GM18867 (cell line): ENCODE data around the gene SMG6.

Experiments
- ATAC-seq: cut with Tn5 transposase; IDR thresholded peaks from one replicate; pipeline ENCODE4 v1.9.1; 2021; ENCODE audit warnings: mild to moderate bottlenecking, moderate library complexity; ENCODE audit not compliant: unreplicated experiment

SMG6 gene

DNA sequence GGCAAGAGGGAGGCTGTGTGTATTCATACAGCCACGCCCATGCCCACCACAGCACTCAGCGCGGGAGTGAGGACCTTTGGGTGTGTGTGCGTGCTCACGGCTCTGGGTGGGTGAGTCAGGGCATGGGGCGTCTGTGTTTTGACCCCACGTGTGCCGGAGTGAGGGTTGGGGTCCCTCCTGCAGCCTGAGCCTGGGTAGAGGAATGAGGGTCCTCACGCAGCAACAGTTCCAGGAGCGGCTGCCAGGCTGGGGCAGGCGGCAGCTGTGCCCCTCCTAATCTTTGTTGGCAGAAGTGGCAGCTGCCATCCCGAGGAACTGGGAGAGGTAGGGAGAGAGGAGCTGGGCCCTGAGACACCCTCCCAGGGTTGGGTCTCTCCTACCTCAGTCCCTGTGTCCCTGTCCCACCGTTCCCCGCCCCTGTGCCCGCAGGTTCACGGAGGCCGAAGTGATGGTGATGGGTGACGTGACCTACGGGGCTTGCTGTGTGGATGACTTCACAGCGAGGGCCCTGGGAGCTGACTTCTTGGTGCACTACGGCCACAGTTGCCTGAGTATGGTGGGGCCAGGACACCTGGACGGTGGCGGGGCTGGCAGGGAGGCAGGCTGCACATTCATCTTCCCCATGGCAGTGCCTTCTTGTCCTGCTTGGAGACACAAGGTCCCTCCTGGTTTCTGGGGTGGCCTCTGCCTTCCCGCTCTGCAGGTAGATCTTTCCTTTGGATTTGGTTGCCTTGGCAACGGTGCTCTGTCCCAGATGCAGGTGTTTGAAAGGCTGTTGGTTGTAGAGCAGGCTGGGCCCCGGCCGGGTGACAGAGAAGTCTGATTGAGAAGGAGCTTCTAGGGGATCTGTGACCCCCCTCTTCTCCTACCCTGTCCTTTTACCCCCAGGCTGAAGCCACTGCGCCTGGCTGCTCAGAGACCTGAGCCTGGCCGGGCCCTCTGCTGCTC lies 267.8 kb downstream of the SMG6 start:
- no peak for ATAC-seq

DNA sequence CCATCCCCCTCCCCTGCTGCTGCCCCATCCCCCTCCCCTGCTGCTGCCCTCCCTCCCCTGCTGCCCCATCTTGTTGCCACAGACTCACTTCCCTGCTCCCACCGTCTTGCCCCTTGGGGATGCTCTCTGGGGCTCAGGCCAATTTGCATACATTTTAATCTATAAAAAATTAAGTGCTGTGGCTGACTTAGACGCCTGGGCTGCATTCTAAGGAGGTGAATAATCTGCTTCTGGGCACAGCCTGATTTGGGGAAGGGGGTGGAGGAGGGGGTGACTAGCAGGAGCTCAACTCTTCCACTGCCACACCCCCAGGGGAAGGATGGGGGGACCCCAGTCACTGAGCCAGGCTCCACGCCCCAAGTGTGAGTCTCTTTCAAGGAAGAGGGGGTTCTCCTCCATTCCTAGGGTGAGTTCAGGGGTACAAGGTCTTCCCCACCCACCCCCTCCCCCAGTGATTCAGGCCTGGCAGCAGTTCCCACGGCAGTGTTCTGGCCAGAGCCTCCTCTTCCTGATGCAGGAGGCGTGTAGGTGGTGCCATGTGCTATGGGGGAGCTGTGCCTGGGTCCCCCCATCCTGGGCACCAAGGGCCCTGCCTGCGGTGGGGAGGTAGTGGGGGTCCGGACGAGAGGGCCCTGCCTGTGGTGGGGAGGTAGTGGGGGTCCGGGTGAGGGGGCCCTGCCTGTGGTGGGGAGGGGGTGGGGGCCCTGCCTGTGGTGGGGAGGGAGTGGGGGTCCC lies 268.6 kb downstream of the SMG6 start:
- ATAC-seq = no peak

DNA sequence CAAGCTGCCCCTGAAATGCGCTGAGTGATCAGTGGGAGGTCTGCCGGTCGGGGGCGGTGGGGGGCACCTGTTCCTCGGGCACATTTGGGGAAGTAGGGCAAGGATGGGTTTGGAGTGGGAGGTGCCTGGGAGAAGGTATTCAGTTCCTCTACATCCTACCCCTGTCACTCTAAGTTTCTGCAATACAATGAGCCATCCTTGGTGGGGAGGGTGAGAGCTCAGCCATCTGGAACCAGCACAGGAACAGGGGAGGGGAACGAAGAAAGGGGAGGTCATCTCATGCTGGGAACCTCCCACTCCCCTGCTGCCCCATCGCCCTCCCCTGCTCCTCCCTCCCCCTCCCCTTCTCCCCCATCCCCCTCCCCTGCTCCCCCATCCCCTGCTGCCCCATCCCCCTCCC lies 269.4 kb downstream of the SMG6 start:
- no peak for ATAC-seq

DNA sequence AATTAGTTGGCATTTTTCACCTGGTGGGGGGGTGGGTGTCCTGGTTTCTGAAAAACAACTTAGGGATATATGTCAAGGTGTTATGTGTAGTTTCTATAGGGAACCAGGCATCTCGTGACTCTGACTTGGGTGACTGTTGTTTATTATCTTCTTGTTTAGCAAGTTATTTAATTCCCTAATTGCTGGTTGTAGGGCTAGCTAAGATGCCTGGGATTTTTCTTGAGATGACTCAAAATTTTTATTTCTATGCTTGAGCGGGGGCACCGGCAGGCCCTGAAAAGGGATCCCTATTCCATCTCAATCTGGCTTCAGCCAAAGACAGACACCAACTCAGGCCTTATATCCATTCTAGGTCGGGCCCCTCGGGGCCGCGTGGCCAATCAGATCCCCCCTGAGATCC lies 270.4 kb downstream of the SMG6 start:
- ATAC-seq = no peak

DNA sequence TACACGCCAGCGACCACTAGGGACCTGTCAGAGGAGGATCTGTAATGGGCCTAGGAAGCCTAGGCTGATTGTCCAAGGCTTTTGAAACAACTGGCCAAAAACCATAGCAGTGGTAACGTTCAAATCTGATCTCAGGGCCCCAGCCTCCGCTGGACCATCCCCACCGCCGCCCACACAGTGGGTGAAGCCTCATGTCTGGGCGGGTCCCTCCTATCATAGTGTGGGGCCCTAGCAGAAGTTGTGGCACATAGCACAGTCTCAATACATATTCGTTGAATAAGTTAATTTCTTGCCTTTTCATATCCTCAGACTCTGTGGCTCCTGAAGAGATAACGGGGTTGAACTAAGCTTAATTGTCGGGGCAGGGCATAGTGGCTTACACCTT lies 272.8 kb downstream of the SMG6 start:
- ATAC-seq = no peak

DNA sequence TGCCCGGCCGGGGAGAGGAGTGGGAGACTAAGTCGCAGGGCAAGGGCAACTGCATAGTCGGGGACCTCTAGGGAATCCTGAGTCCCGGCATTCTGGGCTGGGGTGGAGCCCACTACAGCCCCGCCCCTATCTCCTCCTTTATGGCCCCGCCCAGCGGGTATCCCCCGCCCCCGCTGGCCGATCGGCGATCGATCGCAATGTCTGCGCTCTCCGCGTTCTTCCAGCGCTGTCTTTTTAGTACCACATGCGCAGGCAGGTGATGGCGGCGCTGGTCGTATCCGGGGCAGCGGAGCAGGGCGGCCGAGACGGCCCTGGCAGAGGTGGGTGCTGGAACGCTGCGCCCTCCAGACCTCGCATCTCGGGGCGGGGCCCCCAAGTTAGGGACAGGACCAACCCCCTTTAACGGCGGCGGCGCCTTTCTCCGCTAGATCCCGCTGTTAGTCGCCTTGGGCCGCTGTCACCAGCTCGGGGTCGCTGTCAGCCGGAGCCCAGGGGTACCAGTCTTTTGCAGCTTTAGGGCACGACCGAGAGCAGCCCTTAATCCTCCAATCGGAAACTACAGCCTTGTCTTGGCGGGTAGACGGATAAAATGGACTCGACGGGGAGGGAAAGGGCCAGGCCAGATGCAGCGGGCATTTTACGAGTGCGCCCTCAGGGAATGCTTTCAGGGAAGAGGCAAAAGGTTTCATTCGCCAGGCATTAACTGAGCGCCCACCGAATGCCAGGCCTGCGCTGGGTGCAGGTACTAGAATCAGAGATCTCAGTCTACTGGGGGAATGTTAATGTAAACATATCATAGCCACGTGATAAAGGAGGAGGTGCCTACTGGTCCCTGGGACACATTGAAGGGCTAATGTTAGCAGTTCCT lies 273.4 kb downstream of the SMG6 start, which contains the start of gene DPH1:
Gene DPH1, plus strand, starts transcription at position 243 of the 868 bp plus-strand sequence. Its CDS starts 17 bp downstream, at position 260.
- ATAC-seq = peak; percentile 79

DNA sequence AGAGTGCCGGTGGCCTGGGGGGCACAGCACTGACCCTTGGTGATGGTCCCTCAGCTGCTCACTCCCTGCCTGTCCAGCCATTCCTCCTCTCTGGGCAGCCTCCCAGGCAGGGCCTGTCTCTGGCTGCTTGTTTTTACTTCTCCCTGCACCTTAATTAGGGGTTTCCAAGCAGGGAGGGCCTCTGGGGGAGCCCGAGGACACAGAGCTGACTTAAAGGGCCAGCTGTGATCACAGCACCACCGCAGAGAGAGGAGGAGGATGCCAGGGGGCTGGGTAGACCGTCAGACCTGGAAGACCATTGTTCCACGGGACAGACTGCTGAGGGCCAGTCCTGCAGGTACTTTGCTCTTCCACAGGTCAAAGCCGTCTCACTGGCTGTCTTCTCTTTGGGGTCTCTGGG lies 274.8 kb downstream of the SMG6 start:
- ATAC-seq = no peak

DNA sequence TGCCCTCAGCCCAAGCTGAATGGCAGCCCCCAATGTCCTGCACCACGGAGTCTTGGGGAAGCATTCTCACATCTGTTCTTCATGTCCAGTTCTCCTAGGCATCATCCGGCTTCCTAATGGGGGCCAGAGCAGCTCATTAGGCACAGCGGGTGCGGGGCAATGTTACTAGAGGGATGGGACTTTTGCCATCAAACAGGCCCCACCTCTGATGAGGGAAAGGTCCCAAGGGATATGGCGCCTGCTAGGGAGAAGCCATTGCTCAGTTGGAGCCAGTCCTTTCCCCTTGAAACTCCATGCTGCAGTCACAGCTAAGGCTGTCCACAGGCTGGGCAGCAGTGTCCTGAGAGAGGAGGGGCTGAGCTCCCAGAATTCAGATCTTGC lies 275.4 kb downstream of the SMG6 start:
- ATAC-seq = no peak

DNA sequence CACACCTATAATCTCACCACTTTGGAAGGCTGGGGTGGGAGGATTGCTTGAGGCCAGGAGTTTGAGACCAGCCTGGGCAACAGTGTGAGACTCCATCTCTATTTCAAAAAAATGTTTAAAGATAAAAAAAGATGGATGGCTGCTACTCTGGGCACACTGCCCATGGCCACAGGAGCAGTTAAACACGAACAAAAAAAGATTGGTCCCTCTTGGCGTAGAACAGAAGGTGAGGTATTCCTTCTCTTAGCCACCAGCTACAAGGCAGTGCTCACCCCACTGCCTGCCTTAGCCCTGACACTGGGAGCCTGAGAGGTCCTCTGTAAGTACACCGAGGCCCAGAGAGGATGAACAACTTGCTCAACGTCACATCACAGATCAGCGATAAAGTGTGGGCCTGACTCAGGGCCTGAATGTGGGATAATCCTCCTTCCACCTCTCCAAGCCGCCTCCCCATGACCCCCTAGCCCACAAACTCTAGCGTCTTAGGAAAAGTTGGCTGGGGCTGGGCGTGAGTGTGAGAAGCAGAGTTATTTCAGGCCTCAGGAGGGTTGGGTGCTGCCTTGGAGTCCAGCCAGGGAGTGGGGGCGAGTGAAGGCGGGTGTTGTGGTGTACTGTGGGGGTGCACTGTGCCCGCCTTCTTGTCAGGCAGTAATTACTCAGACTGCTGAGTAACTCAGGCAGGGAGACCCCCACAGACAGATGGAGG lies 275.9 kb downstream of the SMG6 start:
- ATAC-seq = no peak

DNA sequence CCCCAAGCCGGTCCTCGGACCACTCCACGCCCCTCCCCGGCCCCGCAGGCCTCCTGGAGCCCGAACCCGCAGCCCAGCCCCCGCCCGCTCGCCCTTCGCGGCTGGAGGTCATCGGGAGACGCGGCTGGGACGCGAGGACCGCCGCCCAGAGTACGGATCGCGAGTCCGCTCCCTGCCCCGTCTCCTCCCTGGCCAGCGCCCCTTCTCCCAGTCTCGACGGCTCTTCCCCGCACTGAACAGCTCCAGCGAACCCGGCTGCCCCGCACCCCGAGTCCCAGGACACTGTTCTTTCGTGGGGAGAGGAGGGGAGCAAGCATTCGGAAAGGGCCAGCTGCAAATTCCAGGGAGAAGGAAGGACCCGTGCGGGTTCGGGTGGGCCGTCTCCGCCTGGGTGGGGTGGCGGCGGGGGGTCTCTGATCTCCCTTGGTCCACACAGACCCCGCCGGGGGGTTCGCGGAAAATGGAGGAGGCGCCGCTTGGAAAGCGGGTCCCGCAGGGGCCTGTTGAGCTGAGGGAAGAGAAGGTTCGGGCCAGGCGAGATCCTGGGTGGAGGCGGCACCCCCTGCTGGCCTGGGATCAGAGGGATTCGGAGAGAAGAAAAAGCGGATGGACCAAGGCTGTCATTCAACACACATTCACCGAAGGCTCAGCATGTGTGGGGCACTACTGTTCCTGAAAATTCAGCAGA lies 277.8 kb downstream of the SMG6 start:
- no peak for ATAC-seq

DNA sequence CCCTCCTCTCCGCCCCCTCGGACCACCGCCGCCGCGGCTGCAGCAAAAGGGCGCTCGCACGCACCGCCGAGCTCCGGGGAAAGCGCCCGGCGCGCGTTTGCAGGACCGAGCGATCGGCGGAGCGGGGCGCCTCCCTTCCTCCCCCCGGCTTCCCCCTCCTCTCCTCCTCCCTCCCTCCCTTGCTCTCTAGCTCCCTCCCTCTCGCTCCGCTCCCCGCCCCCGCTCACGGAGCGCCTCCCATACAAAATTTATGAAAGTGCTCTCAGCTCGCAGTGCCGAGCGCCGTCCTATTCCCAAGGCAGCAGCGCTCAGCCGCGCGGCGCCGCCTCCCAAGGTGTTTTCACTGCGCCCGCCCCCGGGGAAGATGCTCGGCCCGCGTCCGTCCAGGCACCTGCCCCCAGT lies 278.4 kb downstream of the SMG6 start, which contains the start of gene RTN4RL1:
Gene RTN4RL1, minus strand, starts transcription at position 115 of the 402 bp plus-strand sequence. CDS start 469 bp downstream, outside the sequence.
- no peak for ATAC-seq

DNA sequence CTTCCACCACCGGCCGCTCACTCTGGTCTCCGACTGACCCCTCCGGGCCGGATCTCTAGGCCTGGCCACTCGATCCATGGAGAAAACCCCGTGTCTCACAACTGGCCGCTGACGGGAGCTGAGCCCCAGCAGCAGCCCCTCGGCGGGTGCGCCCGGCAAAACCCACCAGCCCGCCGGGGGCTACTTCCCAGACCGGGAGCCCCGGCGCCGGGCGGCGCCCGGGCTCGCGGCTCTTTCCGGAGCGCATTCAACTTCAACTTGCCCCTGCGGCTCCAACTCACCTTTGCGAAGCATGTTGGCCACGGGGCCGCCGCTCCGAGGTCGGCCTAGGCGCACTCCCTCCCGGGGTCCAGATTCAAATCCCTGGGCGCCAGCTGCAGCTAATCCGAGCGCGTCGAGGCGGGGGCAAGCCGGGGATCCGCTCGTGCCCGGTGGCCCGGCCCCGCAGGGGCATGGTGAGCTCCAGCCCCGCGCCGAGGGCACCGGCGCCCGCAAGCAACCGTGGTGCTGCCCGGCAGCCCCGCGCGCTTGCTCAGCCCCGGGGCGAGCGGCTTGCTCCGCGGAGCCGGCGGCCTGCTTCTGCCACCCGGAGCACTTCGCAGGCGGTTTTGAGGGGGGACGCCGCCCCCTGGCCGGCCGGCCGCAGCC lies 278.9 kb downstream of the SMG6 start:
- ATAC-seq = no peak

DNA sequence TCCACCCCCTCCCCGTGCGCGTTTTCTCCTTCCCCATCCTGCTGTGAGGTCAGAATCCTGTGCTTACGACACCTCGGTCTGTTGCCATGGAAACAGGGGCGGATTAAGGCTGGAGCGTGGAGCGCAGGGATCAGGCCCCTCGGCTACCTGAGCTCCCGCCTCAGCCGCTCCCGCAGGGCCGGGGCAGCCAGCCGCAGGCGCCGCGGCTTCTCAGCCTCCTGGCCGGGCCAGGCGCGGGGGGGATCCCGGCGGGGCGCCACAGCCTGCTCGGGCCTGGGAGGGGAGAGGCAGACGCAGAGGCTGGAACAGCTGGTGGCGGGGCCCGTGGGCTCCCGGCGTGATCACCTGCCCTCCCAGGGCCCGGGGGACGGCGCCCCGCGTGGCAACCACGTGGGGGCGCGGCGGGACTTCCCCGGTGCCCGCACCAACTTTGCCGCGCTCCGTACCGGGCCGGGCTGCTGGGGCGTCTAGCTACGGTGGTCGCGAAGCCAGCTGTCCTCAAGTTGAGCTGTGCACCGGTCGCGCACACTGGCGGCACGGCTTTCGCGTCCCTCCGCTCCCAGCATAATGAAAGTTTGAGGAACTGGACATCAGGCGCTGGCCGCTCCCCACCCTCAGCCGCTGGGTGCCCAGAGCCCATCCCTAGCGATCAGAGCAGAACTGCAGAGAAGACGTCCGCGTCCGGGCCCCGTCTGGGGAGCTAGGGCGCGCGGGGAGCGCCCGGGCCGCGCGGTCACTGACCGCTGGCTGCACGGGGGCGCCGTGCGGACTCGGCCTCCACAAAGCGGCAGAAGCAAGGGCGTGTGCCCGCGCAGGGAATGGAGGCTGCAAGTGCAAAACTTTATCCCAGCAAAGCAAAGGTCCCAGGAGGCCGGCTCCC lies 279.7 kb downstream of the SMG6 start:
- no peak for ATAC-seq

DNA sequence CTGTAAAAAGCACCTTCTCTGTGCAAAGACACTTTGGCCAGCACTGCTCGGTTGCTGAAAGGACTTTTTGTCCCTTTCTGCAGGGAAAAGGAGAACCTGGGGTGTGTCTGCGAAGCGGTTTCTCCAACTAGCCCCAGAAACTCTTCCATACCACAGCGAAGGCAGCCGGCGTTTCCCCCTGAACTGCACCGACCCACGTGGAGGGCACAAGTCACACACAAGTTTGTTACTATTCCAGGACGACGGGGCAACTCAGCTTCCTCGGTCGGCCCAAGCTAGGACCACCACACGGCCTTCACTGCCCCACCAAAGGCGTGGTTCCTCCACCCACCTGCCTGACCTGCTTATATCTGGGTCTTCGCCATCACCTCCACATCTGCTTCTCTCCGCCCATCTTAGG lies 280.3 kb downstream of the SMG6 start:
- ATAC-seq = no peak

DNA sequence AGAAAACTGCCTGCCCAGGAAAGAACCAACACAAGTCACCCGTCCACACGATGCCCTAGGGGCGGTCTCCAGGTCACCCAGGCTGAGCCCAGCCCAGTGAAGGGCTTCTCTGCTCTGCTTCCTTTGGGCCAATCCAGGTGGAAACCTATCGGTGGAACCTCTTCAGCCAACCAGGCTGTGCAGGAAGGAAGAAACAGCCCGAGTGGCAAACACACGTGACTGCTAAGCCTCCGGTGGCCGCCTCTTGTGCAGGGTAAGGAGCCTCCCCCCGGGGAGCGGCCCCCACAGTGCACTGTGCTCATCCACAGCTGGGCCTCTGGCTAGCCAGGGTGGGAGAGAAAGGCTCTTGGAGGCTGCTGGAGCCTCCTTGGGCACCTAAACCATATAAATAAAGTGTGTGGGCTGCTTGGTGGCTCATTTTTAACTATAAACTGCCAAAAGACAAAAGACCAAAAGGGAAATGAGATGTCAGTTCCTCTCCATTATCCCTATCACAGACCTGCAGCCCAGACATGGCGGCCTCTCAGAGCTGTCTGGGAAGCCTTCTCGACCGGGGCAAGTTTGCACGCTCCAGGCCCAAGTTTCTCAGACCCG lies 280.8 kb downstream of the SMG6 start:
- no peak for ATAC-seq

DNA sequence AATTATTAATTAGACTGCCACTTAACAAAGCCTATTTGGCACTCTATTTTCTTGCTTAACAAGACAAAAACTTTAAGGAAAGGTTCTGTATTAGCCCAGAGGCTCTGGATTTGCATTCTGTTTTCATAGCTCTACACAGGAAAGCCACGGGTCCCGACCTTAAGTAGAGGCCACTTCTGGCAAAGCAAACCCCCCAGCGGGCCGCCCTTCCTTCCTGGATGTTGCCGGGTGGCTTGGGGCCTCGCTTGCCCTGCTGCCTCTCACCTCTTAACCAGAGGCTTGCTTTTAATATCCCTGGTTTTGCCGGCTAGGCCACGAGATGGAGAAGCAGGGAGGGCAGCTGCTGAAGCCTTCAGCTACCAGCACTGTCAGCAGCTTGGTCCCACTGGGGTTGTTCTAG lies 282.9 kb downstream of the SMG6 start:
- no peak for ATAC-seq

DNA sequence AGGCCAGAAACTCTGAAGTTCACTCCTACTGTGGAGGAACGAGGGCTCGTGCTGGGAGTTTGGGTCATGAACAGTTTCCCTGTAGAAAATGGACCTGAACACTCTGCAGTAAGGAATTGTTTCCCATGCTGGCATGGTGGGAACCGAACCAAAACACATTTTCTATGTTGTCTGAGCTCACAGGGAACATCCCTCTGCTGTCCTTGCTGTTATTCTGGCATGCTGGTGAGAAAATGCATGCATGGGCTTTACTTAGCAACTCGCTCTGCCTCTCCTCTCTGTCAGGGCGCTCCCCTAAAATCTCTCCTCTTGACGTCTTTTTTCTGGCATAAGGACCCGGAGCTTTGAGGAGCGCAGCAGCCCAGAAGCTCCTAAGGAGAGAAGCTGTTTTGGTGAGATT lies 283.9 kb downstream of the SMG6 start:
- no peak for ATAC-seq
